Left kidney (tissue), 2 donors: ENCODE measurements around the gene GPRIN1. TPM values are rescaled to one million over a fixed set of nuclear protein-coding genes. Genes with fewer than 3 reads are reported as not detected.
"Not testable (repeated sequence)": the region's sequence is repeated elsewhere in the genome, so short reads cannot be mapped to it uniquely, and the experiment has no call there.

Experiments
- DNase-seq: peaks from one replicate; pipeline ENCODE4 v3.0.0-alpha.2; 2013
- polyA plus RNA-seq: library from polyadenylated mRNA; unstranded; fragments of 120-200 nt; gene quantifications from one replicate; pipeline ENCODE4 v1.2.1, GENCODE V29; 2013; ENCODE audit not compliant: insufficient read length

GPRIN1 gene
- polyA plus RNA-seq, 1 donor, result 2.2 TPM

DNA sequence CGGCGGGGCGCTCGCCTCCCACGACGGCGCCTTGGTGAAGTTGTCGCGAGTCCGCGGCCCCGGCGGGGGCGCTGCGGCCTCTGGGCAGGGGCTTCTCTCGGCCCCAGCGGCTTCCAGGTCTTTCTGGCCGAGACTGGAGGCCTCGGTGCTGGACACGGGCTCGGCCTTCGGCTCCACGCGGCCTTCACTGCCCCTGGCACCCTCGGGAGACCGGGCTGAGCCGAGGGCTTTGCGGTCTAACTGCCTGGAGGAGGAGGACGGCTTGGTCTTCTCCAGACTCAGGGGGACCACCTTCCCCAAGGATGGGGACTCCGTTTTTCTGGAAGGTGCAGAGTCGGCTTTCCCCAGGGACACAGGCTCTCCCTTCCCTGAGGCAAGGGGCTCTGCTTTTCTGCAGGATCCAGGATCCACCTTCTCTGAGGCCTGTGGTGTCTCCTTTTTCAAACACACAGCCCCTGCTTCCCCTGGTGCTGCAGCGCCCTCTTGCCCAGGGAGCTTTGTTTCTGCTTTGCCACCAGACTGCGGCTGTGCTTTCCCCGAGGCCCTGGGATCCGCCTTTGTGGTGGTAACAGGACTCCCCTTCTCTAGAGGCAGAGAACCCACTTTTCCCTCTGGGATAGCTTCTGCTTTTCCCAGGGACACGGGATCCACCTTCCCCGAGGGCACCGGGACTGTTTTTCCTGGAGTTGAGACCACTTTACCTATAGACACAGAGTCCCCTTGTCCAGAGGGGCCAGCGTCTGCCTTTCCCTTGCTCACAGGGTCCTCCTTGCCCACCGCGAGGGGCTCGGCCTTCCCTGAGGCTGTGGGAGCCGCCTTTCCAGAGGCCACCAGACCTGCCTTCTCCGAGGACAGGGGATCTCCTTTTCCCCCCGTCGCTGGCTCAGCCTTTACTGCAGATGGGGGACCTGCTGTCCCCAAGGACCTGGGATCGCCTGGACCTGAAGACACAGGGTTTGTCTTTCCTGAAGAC is 12.3 kb downstream of the GPRIN1 start:
- no peak for DNase-seq

DNA sequence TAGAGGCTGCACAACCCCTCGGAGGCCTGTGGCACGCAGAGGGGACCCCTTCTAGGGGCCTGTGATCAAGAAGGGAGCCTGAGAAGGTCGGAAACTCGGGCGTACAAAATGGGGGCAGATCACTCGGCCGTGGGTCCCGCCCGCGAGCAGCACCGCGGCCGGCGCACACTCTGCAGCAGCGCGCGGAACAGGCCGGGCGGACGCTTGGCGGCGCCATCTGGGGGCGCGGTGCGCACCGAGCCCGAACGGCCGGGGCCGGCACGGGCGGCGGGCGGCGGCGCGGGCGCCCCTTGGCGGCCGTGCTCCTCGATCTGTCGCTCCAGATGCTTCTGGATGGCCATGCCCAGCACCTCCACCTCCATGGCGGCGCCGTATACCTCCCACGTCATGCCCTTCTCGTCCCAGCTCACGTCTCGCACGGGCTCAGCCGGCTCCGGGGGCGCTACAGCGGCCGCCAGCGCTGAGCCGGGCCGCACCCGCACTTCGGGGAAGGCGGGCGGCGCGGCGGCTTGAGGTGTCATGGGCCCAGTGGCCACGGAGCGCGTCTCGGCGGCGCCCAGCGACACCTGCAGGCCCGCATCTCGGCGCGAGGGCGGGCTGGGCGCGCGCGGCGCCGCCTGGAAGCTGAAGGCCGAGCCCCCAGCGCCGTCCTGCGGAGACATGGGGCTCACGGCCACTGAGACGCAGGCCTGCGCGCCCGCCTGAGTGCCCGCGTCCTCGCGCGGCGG is 13.1 kb downstream of the GPRIN1 start:
- DNase-seq, result peak; percentile 40

DNA sequence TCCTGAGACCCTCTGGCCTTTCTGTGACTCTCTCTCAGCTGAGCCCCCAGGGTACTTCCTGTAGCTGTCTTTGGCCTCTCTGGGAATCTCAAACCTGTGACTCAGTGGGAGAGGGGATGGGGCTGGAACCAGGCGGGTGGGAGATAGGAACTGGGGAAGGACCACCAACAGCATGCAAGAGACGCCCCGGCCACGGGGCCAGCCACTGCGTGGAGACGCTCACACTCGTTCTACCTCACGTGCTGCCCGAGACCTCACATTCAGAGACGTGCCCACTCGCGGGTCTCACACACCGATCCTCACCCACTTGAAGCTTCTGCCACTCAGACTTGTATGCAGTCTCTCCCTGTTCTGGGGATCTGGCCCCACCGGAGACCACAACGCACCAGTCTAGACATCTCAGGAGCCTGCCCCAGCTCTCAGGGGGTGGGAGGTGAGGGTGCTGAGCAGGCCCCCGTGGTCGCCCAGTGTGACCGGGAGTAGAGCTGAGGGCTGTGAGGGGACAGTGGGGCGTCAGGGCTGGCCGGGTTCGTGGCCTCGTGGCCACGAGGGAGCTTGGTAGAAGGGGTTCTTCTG is 13.8 kb downstream of the GPRIN1 start:
- DNase-seq, result no peak

DNA sequence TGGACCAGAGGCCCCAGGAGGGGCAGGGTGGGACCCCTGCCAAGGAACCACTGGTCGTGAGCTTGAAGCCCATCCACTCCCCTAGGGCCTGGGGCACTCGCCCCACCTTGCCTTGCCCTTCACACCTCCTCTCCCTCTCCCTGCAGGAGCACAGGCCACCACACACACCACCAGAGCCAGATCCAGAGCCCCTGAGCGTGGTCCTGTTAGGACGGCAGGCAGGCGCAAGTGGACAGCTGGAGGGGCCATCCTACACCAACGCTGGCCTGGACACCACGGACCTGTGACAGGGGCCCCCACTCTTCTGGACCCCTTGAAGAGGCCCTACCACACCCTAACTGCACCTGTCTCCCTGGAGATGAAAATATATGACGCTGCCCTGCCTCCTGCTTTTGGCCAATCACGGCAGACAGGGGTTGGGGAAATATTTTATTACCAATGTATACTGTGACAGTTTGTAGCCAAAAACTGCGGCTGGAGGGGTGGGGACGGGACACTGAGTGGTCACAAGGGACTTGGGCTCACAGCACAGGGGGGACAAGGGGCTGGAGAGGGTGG is 14.5 kb downstream of the GPRIN1 start:
- no peak for DNase-seq

DNA sequence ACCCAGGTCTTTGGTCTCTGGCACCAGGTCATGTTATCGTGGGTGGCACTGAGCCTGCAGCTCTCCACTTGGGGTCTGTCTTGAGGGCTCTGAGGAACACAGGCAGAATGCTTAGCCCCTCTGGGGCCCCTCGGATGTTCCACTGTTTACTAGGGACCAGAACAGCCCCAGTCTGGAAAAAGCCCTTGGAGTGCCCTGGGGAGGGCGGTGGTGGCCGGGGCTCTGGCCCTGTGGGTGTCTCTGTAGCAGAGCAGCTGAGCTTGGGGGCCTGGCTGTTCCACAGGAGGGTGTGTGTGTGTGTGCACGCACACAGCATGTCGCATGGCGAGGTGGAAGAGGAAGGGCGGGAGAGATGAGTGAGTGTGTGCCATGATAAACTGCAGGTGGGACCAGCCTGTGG is 15.4 kb downstream of the GPRIN1 start:
- DNase-seq, result no peak

DNA sequence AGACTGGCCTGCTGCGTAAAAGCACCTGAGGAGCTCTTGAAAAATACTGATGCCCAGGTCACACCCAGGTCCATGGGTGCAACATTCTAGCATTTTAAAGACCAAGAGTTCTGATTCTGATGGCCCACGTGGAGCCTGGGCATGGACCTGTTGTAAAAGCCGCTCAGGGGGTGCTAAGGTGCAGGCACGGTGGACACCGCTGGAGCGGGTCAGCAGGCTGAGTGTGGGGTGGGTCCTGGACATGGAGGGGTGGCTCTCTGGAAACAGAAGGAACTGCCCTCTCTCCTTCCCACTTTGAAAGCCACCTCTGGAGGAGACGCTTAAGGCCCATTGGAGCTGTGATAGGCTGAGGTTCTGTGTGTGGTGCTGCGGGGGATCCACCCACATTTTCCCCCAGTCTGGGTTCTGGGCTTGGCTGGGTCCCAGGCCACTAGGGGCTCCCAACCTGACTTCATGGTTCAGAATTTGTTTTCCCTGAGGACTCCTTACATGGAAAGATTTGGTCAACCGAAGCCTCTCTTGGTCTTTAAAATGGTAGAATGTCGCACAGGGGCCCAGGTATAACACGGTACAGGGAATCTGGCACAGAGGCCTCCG is 16.6 kb downstream of the GPRIN1 start:
- DNase-seq, result no peak

DNA sequence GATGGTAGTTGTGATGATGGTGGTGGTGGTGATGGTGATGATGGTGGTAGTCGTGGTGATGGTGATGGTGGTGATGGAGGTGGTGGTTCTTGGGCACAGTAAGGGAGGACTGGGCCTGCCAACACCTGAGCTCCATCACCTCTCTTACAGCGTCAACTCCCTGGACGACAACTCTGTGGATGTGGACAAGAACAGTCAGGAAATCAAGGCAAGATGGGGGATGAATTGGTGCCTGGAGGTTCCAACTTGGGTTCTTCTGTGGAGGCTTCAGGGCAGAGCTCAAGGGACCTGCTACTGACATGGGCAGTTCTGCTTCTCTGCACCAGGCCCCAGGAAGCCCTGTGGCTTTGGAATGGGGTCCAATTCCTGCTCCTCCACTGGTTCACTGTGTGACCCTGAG is 17.4 kb downstream of the GPRIN1 start:
- DNase-seq, result no peak

DNA sequence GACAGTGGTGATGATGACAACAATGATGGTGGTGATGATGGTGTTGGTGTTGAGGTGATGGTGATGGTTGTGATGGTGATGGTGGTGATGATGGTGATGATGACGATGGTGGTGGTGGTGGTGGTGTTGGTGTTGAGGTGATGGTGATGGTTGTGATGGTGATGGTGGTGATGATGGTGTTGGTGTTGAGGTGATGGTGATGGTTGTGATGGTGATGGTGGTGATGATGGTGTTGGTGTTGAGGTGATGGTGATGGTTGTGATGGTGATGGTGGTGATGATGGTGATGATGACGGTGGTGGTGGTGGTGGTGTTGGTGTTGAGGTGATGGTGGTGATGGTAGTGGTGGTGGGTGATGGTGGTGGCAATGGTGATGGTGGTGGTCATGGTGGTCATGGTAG is 18.3 kb downstream of the GPRIN1 start:
- DNase-seq, result not testable (repeated sequence)

DNA sequence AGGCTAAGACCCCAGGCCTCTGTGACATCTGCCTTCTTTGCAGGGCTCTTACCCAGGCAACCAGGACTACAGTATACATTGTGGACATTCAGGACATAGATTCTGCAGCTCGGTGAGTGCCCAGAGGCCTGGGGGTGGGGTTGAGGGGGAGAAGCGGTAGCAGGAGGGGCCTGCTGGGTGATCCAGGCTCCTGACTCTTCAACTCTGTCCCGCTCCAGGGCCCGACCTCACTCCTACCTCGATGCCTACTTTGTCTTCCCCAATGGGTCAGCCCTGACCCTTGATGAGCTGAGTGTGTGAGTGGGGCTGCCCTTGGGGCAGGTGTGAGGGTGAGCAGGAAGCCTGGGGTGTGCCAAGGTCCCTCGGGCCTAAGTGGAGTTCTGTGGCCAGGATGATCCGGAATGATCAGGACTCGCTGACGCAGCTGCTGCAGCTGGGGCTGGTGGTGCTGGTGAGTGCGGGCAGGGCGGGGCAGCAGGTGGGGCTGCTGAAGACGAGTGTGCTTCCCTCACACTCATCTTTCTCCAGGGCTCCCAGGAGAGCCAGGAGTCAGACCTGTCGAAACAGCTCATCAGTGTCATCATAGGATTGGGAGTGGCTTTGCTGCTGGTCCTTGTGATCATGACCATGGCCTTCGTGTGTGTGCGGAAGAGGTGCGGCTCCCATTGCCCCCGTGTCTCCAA is 19.8 kb downstream of the GPRIN1 start:
- no peak for DNase-seq

DNA sequence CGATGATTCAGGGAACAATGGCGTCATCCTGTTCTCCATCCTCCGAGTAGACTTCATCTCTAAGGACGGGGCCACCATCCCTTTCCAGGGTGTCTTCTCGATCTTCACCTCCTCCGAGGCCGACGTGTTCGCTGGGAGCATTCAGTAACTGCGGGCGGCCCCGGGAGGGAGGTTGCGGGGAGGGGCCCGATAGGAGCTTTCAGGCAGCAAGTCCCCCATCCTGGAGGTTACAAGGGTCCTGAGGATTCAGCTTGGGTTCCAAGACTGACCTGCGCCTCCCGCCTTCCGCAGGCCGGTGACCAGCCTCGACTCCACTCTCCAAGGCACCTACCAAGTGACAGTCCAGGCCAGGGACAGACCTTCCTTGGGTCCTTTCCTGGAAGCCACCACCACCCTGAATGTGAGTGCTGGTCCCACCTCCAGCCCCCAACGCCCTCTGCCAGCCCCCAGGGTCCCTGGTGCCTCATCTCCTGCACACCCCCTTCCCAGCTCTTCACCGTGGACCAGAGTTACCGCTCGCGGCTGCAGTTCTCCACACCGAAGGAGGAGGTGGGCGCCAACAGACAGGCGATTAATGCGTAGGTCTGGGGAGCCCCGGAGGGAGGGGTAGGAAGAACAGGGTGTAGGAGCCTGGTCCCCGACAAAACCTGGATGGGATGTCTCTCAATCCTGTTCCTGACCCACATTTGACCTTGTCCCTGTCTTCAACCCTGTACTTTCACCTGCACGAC is 20.8 kb downstream of the GPRIN1 start:
- no peak for DNase-seq

DNA sequence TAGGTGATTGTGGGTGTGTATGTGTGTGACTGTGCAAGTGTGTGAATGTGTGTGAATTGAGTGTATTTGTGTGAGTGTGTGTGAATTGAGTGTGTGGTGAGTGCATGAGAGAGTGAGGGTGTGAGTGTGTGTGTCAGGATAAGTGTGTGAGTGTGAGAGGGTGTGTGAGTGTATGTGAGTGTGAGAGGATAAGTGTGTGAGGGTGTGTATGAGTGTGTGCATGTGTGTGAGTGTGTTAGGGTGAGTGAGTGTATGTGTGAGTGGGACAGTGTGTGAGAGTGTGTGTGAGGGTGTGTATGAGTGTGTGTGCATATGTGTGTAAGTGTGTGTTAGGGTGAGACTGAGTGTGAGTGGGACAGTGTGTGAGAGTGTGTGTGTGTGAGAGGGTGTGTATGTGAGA is 21.7 kb downstream of the GPRIN1 start:
- no peak for DNase-seq

DNA sequence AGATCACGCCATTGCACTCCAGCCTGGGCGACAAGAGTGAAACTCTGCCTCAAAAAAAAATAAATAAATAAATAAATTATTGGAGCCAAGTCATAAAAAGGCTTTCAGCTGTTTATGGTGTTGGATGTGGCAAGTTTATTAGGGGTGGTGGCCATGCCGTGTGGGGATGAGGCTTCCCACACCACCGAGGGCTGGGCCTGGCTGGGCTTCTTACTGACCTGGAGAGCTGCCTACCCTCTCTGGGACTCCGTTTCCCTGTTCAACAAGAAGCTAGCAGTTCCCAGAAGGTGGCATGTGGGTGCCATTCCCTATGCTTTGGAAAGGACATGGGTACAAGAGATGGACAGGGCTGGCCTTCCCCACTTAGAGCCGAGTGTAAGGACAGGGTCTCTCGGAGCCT is 22.6 kb downstream of the GPRIN1 start:
- DNase-seq, result no peak

DNA sequence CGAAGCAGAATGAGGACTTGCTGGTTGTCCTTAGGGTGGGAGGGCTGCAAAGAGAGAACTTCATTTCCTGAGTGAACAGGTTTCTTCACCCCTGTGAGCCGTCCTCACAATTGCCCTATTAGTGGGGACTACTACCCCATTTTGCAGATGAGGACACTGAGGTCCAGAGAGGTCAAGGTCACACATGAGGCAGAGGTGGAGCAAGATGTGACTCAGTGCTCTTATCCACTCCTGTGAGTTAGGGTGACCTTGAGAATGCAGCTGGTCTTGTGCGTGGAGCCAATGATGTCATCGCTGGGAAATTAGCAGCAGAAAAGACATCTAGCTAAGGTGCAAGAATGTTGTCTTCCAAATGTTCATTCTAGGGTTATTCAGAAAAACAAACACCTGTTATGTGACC is 26.9 kb downstream of the GPRIN1 start:
- DNase-seq, result no peak

DNA sequence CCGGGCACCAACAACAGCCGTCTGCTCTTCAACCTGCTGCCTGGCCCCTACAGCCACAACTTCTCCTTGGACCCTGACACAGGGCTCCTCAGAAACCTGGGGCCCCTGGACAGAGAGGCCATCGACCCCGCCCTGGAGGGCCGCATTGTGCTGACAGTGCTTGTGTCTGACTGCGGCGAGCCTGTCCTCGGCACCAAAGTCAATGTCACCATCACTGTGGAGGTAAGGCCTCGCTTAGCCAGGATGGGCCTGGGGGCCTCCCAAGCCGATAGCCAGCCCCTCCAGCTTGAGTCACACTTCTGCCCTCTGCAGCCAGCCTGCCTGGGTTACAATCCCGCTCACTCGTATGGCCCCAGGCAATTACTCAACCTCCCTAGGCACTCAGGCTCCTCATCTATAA is 28.6 kb downstream of the GPRIN1 start:
- DNase-seq, result no peak

DNA sequence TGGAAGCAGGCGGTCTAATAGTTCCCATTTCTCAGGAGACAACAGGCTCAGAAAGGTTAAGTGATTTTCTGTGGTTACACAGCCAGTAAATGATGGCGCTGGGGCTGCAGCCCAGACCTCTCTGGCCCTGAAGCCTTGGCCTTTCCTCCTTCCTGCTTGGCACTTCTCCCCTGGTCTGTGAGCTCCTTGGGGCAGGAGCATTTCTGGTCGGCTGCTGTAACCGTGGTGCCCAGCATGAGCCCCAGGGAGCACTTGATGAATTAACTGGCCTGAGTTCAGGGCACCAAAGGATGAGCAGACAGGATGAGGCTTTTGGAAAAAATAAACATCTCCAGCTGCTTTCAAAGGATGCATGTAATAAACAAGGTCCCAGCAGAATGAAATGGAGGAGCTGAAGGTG is 30.6 kb downstream of the GPRIN1 start:
- no peak for DNase-seq

DNA sequence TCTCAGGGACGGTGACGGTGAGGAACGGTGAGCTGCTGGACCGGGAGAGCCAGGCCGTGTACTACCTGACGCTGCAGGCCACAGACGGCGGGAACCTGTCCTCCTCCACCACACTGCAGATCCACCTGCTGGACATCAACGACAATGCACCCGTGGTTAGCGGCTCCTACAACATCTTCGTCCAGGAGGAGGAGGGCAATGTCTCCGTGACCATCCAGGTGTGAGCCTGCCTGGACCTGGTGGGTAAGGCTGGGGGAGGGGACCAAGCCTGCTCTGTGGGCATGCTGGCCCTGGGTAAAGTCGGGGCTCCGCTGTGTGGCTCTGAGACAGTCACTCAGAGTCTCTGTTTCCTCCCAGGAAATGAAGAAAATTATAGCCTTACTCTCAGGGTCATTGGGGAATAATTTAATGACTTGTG is 31.6 kb downstream of the GPRIN1 start:
- peak; percentile 62 for DNase-seq

DNA sequence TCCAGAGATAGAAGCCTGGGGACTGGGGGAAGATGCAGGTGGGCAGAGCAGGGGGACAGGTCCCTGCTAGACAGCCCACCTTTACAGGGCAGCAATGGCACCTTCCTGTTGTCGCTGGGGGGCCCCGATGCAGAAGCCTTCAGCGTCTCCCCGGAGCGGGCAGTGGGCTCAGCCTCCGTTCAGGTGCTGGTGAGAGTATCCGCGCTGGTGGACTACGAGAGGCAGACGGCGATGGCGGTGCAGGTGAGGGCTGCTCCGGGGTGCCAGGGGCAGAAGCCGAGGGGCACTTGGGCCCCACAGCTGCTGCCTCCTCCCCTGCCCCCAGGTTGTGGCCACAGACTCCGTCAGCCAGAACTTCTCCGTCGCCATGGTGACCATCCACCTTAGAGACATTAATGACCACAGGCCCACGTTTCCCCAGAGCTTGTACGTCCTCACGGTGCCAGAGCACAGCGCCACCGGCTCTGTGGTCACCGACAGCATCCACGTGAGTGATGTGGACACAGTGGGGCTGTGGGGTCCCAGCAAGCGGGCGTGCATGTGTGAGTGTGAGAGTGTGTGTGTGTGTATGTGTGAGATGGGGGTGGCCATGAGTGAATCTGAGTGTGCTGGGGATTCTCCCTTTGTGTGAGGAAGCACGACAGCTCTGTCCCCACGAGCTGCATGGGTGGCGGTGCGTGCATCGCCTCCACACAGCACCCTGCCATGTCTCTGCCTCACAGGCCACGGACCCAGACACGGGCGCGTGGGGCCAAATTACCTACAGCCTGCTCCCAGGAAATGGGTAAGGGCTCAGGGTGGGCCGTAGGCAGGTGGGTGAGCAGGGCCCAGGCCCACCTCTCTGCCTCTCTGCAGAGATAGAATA is 32.4 kb downstream of the GPRIN1 start:
- peak; percentile 62 for DNase-seq

DNA sequence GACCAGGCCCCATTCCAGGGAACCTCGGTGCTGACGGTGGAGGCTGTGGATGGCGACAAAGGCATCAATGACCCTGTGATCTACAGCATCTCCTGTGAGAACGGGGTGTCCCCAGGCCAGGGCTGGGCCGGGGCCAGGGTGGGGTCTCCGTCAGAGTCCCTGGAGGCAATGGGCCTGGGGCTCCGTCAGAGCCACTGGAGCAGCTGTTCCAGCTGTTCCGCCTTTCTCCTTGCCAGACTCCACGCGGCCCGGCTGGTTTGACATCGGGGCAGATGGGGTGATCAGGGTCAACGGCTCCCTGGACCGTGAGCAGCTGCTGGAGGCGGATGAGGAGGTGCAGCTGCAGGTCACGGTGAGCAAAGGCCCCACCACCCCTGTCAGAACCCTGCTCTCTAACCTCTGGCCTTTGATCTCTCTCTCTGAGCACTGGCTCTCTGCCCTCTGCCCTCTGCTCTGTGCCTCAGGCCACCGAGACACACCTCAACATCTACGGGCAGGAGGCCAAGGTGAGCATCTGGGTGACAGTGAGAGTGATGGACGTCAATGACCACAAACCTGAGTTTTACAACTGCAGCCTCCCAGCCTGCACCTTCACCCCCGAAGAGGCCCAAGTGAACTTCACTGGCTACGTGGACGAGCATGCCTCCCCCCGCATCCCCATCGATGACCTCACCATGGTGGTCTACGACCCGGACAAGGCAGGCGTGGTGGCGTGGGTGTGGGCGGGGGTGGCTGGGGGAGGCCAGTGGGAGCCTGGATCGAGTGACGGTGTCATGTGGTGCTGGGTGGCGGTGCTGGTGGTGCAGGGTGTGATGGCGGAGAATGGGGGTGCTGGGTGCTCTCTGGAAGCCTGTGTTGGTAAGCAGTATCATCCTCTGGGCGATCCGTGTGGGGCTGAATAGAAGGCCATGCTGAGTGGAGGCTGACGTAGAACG is 34.2 kb downstream of the GPRIN1 start:
- no peak for DNase-seq

DNA sequence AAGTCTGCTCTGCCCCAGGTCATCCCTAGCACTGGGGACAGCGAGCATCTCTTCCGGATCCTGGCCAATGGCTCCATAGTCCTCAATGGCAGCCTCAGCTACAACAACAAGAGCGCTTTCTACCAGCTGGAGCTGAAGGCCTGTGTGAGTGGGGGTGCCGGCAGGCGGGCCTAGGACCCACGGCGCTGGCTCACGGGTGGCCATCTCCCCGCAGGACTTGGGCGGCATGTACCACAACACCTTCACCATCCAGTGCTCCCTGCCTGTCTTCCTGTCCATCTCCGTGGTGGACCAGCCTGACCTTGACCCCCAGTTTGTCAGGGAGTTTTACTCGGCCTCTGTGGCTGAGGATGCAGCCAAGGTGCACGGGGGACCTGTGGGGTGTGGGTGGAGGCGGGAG is 34.9 kb downstream of the GPRIN1 start:
- no peak for DNase-seq
